OCI-LY1 (cell line): ENCODE results near the gene AP2B1.

ENCODE experiments used
- H2AFZ ChIP-seq: fragments of 200-600 bp; sonication (generic), shearing (Covaris generic); 2 replicates; pipeline ENCODE4 v1.6.0; 2014; ENCODE audit warnings: antibody characterized with exemption, mild to moderate bottlenecking, low read length
- H3F3A ChIP-seq: fragments of 200-600 bp; sonication (generic), shearing (Covaris generic); 2 replicates; pipeline ENCODE4 v1.6.0; 2014; ENCODE audit warnings: mild to moderate bottlenecking, antibody characterized with exemption, low read length, moderate library complexity; ENCODE audit not compliant: insufficient read depth
- H3K27ac ChIP-seq: fragments of 200-600 bp; sonication (generic); 2 replicates; pipeline ENCODE4 v1.5.1; 2014; ENCODE audit warnings: low read length, mixed run types, mild to moderate bottlenecking, low read depth; ENCODE audit not compliant: poor library complexity, severe bottlenecking
- H3K27me3 ChIP-seq: fragments of 200-600 bp; sonication (generic); 2 replicates; pipeline ENCODE4 v1.6.0; 2014; ENCODE audit warnings: antibody characterized with exemption, mild to moderate bottlenecking, low read length, moderate library complexity; ENCODE audit not compliant: insufficient read depth
- H3K36me3 ChIP-seq: fragments of 200-600 bp; sonication (generic); 2 replicates; pipeline ENCODE4 v1.6.1; 2014; ENCODE audit warnings: mild to moderate bottlenecking, antibody characterized with exemption, low read length, moderate library complexity, mixed read lengths; ENCODE audit not compliant: insufficient read depth
- H3K4me1 ChIP-seq: fragments of 200-600 bp; sonication (generic); 2 replicates; pipeline ENCODE4 v1.5.1; 2014; ENCODE audit warnings: mild to moderate bottlenecking, low read length, moderate library complexity; ENCODE audit not compliant: insufficient read depth, severe bottlenecking
- H3K4me2 ChIP-seq: fragments of 200-600 bp; sonication (generic), shearing (Covaris generic); 2 replicates; pipeline ENCODE4 v1.6.1; 2014; ENCODE audit warnings: low read length
- H3K4me3 ChIP-seq: fragments of 200-600 bp; sonication (generic); 2 replicates; pipeline ENCODE4 v1.5.1; 2014; ENCODE audit warnings: low read length, low read depth, mild to moderate bottlenecking, mixed read lengths; ENCODE audit not compliant: poor library complexity, severe bottlenecking
- H3K79me2 ChIP-seq: fragments of 200-600 bp; shearing (Covaris generic); 2 replicates; pipeline ENCODE4 v1.6.1; 2016; ENCODE audit warnings: mixed run types, low read length, mixed read lengths; ENCODE audit not compliant: insufficient read depth
- H3K9ac ChIP-seq: fragments of 200-600 bp; sonication (generic), shearing (Covaris generic); 2 replicates; pipeline ENCODE4 v1.6.1; 2014; ENCODE audit warnings: mild to moderate bottlenecking, low read length, mixed read lengths
- H3K9me2 ChIP-seq: fragments of 200-600 bp; sonication (generic), shearing (Covaris generic); 2 replicates; pipeline ENCODE4 v1.6.1; 2014; ENCODE audit warnings: low read depth, mild to moderate bottlenecking, low read length, mixed read lengths
- H3K9me3 ChIP-seq: fragments of 200-600 bp; shearing (Covaris generic); 2 replicates; pipeline ENCODE4 v1.6.1; 2014; ENCODE audit warnings: low read length, mixed read lengths
- H4K20me1 ChIP-seq: fragments of 200-600 bp; sonication (generic), shearing (Covaris generic); 2 replicates; pipeline ENCODE4 v1.6.0; 2016; ENCODE audit warnings: mild to moderate bottlenecking, low read length; ENCODE audit not compliant: insufficient read depth
- EZH2 ChIP-seq: fragments of 200-600 bp; sonication (generic), shearing (Covaris generic); IDR thresholded peaks from 2 replicates; pipeline ENCODE4 v1.8.0; 2017; ENCODE audit warnings: borderline replicate concordance, mixed run types, mild to moderate bottlenecking, antibody characterized with exemption, low read length, moderate library complexity, mixed read lengths
- TF ChIP-seq, protein P1 (sequence below): fragments of 200-600 bp; sonication (generic), shearing (Covaris generic); IDR thresholded peaks from 2 replicates; pipeline ENCODE4 v1.5.1; 2017; ENCODE audit warnings: mild to moderate bottlenecking, antibody characterized with exemption, low read length, moderate library complexity, mixed read lengths

AP2B1 gene

DNA sequence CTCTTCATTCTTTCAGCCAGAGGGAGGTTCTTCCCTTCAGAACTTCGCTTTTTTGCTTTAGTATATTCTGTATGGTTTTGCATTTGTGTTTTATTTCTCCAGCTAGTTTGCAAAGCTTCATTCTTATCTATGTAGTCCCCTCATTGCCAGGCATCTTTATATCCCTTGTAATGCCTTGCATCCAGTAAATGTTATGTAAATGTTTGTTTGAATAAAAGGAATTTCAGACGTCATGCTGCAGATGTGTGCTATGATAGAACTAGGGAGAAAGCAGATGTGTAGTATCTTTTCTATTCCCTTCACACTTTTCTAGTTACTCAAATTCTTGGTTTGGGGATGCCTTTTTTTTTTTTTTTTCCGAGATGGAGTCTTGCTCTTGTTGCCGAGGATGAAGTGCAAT lies 81.7 kb downstream of the AP2B1 start:
- Histone ChIP-seq H4K20me1 (no peaks in the 10 kb centered on the region), H3K4me2 (no peak overlapping the region), H3K9me3 (no peaks in the 10 kb centered on the region), H3K4me1 (no peaks in the 10 kb centered on the region), H3K36me3 (peaks cover 13% of the 10 kb centered on the region; the same call in 1 of the 2 replicates), H3K9me2 (no peaks in the 10 kb centered on the region), H3K79me2 (no peaks in the 10 kb centered on the region), H2AFZ (no peak overlapping the region), H3F3A (no peaks in the 10 kb centered on the region), H3K9ac (no peak overlapping the region), H3K4me3 (no peak overlapping the region), H3K27ac (no peak overlapping the region), H3K27me3 (no peaks in the 10 kb centered on the region)
- no peak for TF ChIP-seq EZH2
- TF ChIP-seq, protein P1, sequence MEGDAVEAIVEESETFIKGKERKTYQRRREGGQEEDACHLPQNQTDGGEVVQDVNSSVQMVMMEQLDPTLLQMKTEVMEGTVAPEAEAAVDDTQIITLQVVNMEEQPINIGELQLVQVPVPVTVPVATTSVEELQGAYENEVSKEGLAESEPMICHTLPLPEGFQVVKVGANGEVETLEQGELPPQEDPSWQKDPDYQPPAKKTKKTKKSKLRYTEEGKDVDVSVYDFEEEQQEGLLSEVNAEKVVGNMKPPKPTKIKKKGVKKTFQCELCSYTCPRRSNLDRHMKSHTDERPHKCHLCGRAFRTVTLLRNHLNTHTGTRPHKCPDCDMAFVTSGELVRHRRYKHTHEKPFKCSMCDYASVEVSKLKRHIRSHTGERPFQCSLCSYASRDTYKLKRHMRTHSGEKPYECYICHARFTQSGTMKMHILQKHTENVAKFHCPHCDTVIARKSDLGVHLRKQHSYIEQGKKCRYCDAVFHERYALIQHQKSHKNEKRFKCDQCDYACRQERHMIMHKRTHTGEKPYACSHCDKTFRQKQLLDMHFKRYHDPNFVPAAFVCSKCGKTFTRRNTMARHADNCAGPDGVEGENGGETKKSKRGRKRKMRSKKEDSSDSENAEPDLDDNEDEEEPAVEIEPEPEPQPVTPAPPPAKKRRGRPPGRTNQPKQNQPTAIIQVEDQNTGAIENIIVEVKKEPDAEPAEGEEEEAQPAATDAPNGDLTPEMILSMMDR = no peak

DNA sequence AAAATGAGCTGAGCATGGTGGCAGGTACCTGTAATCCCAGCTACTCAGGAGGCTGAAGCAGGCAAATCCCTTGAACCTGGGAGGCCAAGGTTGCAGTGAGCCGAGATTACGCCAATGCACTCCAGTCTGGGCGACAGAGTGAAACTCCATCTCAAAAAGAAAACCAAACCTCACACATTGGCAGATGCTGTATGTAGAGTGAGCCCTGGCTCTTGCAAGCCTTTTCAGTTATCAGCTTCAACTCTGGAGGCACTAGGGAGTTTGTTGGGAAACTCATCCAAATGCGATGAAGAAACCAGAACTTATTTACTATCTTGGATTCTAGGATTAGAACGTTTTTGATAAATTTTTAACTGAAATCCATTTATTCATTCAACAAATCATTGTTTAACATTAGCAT lies 87.4 kb downstream of the AP2B1 start:
- Histone ChIP-seq H3K9ac (no peak overlapping the region), H3F3A (no peaks in the 10 kb centered on the region), H3K4me2 (no peak overlapping the region), H3K4me3 (no peak overlapping the region), H3K9me2 (no peaks in the 10 kb centered on the region), H3K27ac (no peak overlapping the region), H2AFZ (no peak overlapping the region), H3K9me3 (no peaks in the 10 kb centered on the region), H4K20me1 (no peaks in the 10 kb centered on the region), H3K36me3 (peaks cover 26% of the 10 kb centered on the region; the same call in 1 of the 2 replicates), H3K4me1 (no peaks in the 10 kb centered on the region), H3K79me2 (no peaks in the 10 kb centered on the region), H3K27me3 (no peaks in the 10 kb centered on the region)
- TF ChIP-seq, protein P1 = no peak
- no peak for TF ChIP-seq EZH2

DNA sequence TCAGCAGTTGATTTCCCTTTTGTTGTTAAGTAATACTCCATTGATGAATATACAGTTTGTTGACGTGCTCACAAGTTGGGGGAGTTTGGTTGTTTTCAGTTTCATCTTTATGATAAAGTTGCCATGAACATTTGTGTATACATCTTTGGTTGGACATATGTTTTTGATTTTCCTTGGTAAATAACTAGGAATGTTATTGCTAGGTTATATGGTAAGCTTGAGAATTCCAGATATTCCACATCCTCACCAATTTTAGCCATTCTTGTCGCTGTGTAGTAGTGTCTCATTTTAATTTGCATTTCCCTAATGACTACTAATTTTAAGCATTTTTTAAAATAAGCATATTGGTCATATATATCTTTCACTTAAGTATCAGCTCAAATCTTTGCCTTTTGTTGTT lies 89.3 kb downstream of the AP2B1 start:
- H2AFZ ChIP-seq = no peak overlapping the region
- H4K20me1 ChIP-seq = no peaks in the 10 kb centered on the region
- no peaks in the 10 kb centered on the region for H3K9me2 ChIP-seq
- no peaks in the 10 kb centered on the region for H3K27me3 ChIP-seq
- H3K4me3 ChIP-seq = no peak overlapping the region
- no peak overlapping the region for H3K4me2 ChIP-seq
- H3K27ac ChIP-seq = no peak overlapping the region
- H3K9me3 ChIP-seq = no peaks in the 10 kb centered on the region
- H3K79me2 ChIP-seq = no peaks in the 10 kb centered on the region
- no peaks in the 10 kb centered on the region for H3F3A ChIP-seq
- peaks cover 25% of the 10 kb centered on the region; the same call in 1 of the 2 replicates for H3K36me3 ChIP-seq
- no peaks in the 10 kb centered on the region for H3K4me1 ChIP-seq
- H3K9ac ChIP-seq = no peak overlapping the region
- TF ChIP-seq EZH2 = no peak
- TF ChIP-seq, protein P1 = no peak
